ENCODE results near the gene SUCNR1. TPM values are rescaled to one million over a fixed set of nuclear protein-coding genes. Genes with fewer than 3 reads are reported as not detected.

Gene SUCNR1
- total RNA-seq, 6 donors from 2014 or later: 0.22 to 3.3 (median 2.9) TPM; not detected in 1

- DNase-seq: peak in 1 of 2 donors; percentile 62
- H3K4me3 ChIP-seq: peak overlapping the region in 2 of 4 donors; percentile 22 to 30
- peaks cover 3 to 10% (median 3%) of the 10 kb centered on the region in 4 donors for H3K4me1 ChIP-seq
- no peaks in the 10 kb centered on the region for H3K9me3 ChIP-seq
- 52 to 59% methylated on average over 19 of the region's 19 CpGs for WGBS, 2 donors
- no peaks in the 10 kb centered on the region for H3K27me3 ChIP-seq
- peak; percentile 79 to 92 for ATAC-seq (ENCODE audit: low FRiP score in 2 of 2)
- H3K36me3 ChIP-seq: no peaks in the 10 kb centered on the region
- TF ChIP-seq POLR2AphosphoS5 (IDR thresholded peaks at IDR 0.05) (no peak), CTCF (IDR thresholded peaks at IDR 0.05) (peak; percentile 51 to 83 (median 74))
- no peak overlapping the region for H3K27ac ChIP-seq
Observed at GRCh38 chr3:151838574-151839312, 34.7 kb upstream of the SUCNR1 start.

- H3K36me3 ChIP-seq: no peaks in the 10 kb centered on the region
- DNase-seq (no peak), ATAC-seq (ENCODE audit: low FRiP score in 2 of 2) (no peak)
- TF ChIP-seq POLR2A (IDR thresholded peaks at IDR 0.05): no peak
- no peak for TF ChIP-seq POLR2AphosphoS5 (IDR thresholded peaks at IDR 0.05)
- TF ChIP-seq CTCF (IDR thresholded peaks at IDR 0.05): peak in 1 of 6 experiments; percentile 12
- no peak for TF ChIP-seq EP300 (IDR thresholded peaks at IDR 0.05)
- H3K27ac ChIP-seq: no peak overlapping the region
- no peaks in the 10 kb centered on the region for H3K27me3 ChIP-seq
- WGBS, 2 donors: 84 to 87% methylated on average over 1 of the region's 1 CpG
- no peak overlapping the region for H3K4me3 ChIP-seq
- H3K9me3 ChIP-seq: no peaks in the 10 kb centered on the region
- H3K4me1 ChIP-seq: peaks cover 3 to 10% (median 3%) of the 10 kb centered on the region in 4 donors
Observed at GRCh38 chr3:151839313-151839631, 34.2 kb upstream of the SUCNR1 start.

GRCh38 chr3:151841801-151842200 is 31.6 kb upstream of the SUCNR1 start:
- TF ChIP-seq CTCF (IDR thresholded peaks at IDR 0.05): no peak
- TF ChIP-seq POLR2AphosphoS5 (IDR thresholded peaks at IDR 0.05): no peak
- TF ChIP-seq POLR2A (IDR thresholded peaks at IDR 0.05): no peak
- TF ChIP-seq EP300 (IDR thresholded peaks at IDR 0.05): no peak
- WGBS, 2 donors: 86 to 89% methylated on average over 6 of the region's 6 CpGs
- Histone ChIP-seq H3K27ac (no peak overlapping the region), H3K27me3 (no peaks in the 10 kb centered on the region), H3K4me1 (peaks cover 2 to 5% (median 3%) of the 10 kb centered on the region in 4 donors), H3K9me3 (no peaks in the 10 kb centered on the region), H3K36me3 (no peaks in the 10 kb centered on the region), H3K4me3 (no peak overlapping the region)
- DNase-seq (no peak), ATAC-seq (ENCODE audit: low FRiP score in 2 of 2) (no peak)

- no peaks in the 10 kb centered on the region for H3K36me3 ChIP-seq
- no peak overlapping the region for H3K27ac ChIP-seq
- TF ChIP-seq CTCF (IDR thresholded peaks at IDR 0.05): no peak
- no peak for TF ChIP-seq EP300 (IDR thresholded peaks at IDR 0.05)
- TF ChIP-seq POLR2A (IDR thresholded peaks at IDR 0.05): no peak
- no peak for TF ChIP-seq POLR2AphosphoS5 (IDR thresholded peaks at IDR 0.05)
- H3K4me1 ChIP-seq: peaks cover 0 to 4% (median 3%) of the 10 kb centered on the region in 4 donors
- ATAC-seq (ENCODE audit: low FRiP score in 2 of 2) (no peak), DNase-seq (no peak)
- H3K27me3 ChIP-seq: no peaks in the 10 kb centered on the region
- H3K4me3 ChIP-seq: no peak overlapping the region
- WGBS, 2 donors: 7 to 29% methylated on average over 1 of the region's 1 CpG
- no peaks in the 10 kb centered on the region for H3K9me3 ChIP-seq
Observed at GRCh38 chr3:151843275-151843674, 30.2 kb upstream of the SUCNR1 start.
